Inferior parietal cortex (tissue), 1 donor: ENCODE results near the gene TICAM2.

Experiments used
- DNase-seq: peaks from one replicate; pipeline ENCODE4 v3.0.0-alpha.2; 2016; ENCODE audit errors: extremely low spot score

The TICAM2 gene

DNA sequence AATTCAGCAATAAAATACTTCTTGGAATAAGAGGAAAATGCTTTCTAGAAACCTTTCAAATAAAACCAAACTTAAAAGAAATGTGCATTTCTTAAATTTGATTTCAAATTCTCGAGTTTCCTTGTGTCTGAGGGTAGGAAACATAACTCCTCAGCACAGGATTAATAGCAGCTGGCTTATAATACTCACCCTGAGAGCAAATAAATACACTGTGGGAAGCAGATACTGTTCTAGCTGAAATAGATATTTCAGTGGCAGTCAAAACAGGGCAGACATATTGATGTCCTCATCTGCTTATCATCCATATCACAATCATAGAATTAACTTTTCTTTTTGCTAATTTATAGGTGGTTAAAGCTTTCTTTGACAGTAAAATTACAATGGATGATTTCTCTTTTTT lies 33.6 kb downstream of the TICAM2 start:
- no peak for DNase-seq

DNA sequence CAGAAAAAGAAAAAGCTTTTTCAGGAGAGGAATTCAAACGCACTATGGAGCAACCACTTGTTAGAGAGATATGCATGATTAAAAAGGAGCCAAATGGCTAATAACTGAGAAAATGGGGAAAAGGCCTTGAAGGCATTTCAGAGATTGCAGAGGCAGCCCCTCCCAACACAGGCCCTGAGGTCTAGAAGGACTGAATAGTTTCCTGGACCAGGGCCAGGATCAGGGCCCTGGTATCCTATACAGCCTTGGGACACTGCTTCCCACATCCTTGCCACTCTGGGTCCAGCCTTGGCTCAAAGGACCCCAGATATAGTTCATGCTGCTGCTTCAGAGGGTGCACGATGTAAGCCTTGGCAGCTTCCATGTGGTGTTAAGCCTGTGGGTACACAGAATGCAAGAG lies 37.0 kb downstream of the TICAM2 start:
- no peak for DNase-seq

DNA sequence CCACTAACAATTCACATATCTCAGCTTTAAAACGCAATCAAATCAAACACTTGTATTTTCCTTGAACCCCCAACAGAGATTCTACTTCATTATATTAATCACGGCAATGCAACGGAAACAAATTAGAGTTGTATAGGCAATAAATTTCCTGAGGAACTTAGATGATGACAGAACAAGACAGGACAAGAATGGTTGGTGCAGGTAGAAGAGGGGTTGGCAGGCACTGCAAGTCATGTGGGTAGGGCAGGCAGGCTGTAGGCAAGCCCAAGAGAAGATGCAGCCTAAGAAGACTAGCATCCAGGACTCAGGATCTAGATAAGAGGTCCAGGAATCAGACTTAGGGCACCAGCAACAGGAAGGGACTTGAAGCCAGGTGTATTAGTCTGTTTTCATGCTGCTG lies 41.1 kb downstream of the TICAM2 start:
- no peak for DNase-seq

DNA sequence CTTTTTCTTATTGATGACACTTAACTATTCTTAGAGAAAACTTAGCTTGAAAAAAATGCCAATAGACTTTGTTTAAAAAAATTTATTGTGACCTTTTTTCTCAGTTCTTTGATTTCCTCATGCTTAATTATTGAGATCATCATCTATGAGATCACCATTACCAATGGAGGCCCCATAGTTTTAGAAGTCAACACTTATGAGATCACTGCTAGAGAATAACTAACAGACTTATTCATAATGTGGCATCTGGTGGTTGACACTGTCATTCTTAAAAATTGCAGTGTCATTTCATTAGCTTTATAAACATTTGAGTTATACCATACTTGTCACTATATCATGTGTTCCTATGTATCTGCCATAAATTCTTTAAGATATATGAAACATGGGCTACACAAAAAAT lies 42.8 kb downstream of the TICAM2 start:
- no peak for DNase-seq

DNA sequence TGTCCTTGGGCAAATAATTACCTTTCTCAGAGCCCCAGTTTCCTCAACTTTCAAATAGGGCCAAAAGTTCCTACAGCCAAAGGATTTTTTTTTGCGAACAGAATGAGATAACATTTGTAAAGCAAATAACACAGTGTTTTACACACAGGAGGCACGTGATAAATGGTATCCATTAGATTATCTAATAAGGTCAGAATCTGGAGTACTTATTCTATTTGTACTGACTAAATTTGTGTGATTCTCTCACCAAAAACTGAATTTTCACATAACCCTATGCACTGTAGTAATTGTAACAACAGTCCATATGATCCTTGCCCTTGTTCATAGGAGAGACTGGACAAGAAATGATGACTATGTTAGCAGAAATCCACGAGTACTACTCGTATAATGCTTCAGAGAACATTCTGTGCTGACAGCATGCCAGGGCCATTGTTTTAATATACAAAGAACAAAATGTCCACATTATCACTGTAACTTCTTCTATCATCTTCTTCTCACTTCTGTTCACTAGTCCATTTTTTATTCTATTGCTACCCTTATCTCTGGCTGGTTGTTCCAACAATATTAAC lies 43.8 kb downstream of the TICAM2 start:
- no peak for DNase-seq

DNA sequence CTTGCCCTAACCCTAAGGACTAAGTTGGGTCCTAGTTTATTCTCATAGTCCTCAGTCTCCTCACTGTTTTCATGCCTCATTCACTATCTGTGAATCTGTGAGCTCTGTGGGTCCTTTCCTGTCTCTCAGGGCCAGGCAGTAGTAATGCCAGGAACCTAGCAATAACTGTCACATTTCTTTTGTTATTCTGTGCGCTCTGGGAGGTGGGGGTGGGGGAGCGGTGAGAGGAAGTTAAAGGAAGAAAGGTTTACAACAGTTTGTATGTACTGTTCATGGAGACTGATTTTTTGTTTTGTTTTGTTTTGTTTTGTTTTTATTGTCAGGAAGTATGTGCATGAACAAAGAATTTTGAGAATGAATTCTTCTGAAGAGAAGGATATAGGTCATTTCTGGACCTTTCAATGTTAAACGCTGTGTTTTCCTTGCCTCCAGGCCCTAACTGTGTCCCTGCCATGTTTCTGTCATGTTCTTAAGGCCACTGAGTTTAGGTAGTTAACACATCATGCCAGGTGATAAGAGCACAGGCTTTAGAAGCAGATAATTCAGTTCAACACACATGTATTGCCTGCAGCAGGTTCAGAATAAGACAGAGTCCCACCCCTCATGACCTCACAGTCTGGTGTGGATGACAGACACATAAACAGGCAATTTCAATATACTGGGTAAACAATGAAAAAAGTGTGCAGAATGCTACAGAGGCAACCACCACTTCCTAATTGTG lies 44.5 kb downstream of the TICAM2 start:
- DNase-seq: no peak

DNA sequence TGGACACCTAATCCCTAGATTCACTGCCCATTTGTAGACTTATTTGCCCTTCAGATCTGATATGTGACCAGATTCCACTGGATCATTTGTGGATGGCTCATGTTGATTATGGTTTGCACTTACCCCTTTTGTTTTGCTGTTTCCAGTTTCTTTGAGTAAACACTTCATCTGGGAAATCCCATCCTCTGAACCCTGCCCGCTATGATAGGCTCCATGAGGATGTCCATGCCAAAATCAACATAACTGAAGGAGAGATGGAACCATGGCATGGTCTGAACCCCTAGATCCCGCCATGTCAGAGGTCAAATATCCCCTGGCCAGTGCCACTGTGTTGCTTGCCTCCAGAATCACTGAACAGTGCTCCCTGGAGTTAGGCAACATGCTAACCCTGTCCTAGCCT lies 46.0 kb downstream of the TICAM2 start:
- DNase-seq: no peak

DNA sequence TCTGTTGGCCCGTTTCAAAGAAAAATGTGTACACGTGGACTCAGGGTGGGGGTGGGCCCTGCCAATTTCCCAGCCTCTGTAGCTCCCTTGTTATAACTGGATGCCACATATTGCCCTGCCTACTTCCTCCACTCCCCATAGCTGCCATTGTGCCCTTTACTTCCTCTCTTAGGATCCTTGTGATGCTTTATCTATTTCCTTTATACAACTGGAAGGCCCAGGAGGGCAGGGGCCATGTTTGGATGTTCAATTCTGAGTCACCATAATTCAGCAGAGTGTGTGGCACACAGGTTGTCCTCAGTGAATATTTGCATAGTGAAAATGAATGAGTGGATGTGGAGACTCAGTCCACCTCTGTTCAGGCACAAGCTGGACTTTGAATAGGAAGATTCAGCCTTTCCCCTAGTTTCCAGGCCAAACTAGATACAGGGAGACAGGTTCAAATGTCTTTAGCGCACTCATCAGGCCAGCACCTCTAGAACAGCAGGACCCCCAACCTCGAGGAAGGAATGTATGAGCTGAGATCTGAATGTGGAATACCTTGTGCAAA lies 47.1 kb downstream of the TICAM2 start:
- DNase-seq: no peak

DNA sequence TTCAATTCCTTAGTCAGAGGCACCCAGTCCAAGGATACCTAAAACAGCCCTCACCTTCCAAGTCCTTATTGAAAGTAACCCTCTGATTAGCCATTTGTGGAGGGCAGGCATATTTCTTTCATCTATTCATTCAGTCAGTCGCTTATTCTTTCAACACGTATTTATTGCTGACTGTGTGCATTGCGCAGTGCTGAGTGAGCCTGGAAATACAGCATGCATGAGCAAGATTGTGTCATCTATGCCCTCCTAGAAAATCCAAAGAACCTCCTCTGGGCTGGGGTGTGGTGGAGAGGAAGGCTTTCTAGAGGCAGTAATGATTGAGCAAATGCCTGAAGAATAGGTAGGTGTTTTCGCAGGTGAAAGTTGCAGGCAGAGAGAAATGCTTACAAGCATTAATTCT lies 49.2 kb downstream of the TICAM2 start:
- no peak for DNase-seq

DNA sequence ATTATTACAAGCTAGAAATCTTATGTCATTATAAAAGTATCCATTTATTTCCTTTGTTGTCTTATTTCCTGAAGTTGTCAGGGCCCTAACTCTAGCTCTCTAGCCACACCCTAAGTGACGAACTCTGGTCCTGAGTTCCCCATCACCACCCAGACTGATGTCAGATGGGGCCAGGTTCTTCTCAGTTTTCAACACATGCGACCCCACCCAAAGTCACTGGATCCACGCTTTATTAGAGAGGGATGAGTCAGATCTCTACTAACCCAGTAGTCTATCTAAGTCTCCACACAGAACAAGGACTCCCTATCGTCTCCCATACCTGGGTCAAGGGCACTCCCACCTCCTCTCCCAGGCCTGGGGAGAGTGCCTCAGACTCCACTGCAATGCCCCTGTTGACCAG lies 50.9 kb downstream of the TICAM2 start:
- no peak for DNase-seq

DNA sequence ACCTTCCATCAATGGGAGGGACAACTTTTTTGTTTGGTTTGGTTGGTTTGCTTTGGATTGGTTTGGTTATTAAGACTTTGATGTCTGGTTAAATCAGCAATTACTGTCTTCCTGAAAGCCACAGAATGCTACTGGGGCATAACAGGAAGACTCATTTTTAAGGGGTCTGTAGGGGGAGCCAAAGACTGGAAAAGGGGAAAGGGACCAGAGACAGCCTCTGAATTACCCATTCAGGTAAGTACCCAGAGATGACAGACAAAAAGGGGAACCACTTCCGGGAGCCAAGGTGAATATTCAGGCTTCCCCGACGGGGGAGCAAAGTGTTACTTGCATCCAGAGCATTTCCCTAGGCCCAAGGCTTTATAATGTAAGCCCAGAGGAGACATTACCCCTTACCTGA lies 53.1 kb downstream of the TICAM2 start:
- no peak for DNase-seq

DNA sequence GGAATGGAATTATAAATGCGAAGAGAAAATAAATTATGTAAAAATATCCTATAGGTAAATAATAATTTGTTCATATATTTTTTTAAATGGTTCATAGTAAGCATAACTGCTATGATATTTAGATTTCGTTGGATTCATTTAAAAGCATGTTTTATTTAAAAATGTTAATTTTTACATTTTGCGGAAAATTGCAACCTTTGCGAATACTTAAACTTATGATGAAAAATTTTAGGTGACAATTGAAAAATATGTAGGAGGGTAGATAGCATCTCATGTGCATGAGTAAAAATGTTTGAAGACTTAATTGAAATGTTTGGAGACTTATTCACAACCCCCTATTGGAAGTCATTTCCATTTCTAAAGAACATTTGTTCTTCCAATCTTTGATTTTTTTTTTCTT lies 53.6 kb downstream of the TICAM2 start:
- DNase-seq: no peak

DNA sequence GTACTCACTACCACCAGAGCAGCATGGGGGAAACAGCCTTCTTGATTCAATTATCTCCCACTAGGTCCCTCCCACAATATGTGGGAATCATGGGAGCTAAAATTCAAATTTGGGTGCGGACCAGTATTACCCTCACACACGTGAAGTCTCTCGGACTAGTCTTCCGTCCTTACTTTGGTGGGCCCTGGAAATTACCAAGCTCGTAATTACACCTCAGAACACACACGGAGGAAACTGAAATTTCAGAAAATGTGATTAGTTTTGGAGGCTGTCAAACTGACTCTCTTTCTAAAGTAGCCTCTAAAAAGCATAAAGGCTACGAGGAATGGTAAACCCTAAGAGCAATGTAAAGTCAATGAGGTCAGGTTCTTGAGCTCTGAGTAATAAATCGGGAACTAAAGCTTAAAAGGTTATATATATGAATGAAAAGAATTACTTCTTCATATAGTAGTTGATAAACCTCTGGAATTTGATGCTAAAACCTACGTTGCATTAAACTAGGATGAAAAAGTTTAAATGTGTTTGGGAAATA lies 56.9 kb downstream of the TICAM2 start:
- DNase-seq: no peak

DNA sequence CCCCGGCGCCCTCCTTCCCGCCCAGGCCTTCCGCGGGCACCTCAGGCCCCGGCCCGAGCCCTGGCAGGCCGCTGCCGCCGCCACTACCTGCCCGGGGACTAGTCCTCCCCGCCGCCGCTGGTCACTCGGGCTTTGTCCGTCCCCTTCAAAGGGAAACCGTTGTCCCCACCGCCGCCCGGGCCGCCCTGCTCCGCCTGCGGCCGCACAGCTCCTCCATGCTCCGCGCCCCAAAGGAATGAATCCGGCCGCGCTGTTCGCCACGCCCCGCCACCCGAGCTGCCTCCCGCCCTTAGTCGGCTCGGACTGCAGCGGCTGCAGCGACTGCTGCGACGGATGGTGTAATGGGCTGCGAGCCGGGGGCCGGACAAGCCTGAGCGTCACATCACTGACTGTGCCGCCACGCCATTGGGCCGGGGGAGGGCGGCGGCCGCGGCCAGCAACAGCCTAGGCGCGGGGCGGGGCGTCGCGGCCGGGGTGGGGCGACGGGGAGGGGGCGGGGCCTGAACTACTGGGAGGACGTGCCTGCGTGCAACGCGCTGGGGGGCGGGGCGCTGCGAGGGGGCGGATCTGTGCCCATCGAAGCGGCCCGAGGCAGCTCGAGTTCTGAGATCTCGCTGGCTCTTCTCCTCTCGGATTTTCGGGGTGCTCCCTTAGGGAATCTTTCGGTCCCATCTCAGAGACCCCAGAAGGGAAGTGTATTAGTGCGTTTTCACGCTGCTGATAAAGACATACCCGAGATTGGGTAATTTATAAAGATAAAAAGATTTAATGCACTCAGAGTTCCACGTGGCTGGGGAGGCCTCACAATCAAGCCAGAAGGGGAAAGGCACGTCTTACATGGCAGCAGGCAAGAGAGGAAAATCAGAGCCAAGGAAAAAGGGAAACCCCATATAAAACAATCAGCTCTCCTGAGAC lies 57.6 kb downstream of the TICAM2 start, which contains the start of gene FEM1C:
Gene FEM1C (minus strand): TSS at position 340 of the 915 bp plus-strand sequence. CDS start 1,282 bp downstream, outside the sequence.
- peak; percentile 90 for DNase-seq

DNA sequence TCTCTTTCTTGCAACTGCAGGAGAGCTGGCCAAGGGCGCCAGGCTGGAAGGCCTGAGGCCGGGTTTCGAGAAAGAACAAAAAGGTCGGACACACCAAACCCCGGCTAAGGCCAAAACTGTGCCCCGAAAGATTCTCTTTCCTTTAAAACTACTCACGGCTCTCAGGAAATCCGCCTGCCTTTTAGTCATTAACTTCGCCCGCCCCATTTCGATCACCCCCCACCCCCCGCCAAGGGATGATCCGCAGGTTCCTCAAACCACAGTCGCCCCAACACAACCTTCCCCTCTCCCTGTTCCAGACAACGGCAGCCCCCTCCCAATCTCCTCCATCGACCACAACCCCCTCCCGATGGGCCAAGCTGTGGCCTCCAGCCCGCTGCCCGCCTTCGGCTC lies 58.2 kb downstream of the TICAM2 start:
- DNase-seq: no peak

DNA sequence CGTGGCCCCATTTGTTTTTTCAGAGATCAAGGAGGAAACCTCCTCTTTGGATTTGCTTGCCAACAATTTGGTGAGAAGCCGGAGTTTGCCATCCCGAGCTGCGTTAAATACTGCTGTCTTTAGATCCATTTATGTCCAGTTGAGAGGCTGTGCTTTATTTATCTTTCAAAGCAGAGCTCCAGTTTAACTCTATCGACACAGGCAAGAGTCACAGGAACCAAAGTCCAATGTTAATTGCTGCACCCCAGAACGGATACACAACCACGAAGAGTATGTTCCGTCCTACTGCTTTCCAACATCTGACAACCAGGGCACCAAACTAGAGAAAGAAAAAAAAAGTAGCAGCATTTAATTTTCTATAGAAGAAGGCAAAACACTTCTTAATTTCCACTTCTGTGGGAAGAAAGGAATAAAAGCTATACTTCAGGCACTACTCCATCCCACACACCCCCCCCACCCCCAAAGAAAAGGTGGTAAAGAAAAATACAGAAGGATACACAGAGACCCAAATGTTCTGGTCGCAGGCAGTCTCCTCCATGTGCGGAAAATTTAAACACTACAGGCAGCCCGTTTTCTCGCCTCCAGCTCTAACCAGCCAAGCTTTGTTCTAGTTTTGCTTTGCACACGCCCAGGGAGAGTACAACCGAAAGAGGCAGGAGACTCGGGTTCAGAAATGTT lies 58.8 kb downstream of the TICAM2 start:
- DNase-seq: peak; percentile 55

DNA sequence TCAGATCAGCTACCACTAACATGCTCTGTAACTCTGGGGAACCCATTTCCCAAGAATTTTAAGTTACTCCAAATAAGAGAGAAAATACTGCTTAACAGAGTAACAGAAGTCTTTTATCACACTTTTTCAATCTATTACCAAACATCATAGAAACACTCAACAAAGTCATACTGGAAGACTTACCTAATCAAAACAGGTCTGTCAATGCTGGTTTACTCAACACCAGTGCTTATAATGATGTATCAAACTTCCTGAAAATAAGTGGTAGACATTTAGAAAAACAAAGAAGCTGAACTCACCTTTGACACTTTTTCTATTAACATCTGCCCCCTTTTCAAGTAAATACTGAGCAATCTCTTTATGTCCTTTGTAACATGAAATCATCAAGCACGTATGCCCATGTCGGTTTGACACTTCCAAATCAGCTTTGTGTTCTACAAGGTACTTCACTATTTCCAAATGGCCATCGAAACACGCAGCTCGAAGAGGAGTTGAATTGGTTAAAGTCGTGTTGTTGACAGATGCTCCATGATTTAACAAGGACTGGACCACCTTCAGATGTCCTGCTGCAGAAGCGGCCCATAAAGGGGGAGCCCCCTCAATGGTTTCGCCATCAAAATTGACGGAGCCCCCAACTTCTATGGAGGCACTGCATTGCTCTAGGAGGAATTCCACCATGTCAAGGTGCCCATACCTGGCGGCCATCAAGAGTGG lies 59.5 kb downstream of the TICAM2 start:
- no peak for DNase-seq

DNA sequence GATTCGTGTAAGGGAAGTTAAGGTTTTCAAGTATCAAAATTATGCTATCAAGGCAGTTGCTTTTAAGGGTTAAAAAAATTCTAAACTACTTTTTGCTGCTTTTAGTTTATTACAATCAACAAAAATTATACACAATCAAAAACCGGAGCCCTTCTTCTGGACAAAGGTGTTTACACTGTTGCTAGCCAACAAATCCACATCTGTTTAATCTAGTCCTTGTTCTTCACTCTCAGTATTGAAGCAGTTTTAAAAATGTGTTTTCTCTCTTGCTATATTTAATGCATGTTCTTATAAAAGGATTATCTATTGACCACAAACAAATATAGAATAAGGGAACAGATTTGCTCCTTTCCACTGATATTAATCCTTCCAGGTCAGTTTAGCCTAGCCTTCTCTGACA lies 60.2 kb downstream of the TICAM2 start:
- DNase-seq: no peak

DNA sequence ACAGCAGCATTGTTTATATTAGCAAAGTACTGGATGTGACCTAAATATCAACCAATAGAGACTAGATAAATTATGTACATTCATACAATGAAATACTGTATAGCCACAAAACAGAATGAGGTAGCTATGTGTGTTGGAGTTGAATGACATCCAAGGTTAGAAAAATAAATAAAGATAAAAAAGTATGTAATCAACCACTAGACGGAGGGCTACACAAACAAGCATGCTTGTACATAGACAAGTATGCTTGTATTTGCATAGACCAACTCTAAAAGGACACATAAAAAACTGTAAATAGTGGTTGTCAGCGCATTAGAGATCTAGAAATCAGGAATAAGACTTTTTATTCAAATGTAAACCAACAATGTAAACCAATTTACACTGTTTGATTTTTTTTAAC lies 60.7 kb downstream of the TICAM2 start:
- no peak for DNase-seq

DNA sequence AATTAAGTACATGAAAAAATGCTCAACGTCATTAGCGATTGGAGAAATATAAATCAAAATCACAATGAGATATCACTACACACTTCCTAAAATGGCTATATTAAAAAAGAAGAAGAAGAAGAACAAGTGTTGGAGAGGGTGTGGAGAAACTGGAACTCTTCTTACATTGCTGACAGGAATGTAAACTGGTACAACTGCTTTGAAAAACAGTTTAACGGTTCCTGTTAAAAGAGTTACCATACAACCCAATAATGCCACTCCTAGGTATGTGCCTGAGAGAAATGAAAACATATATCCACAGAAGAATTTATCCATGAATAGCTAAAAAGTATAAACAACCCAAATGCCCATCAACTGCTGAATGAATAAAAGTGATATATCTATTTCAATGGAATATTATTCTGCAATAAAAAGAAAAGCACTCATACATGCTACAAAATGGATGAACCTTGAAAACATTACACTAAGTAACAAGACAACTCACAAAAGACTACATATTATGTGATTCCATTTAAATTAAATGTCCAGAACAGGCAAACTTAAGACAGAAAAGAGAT lies 66.7 kb downstream of the TICAM2 start:
- no peak for DNase-seq

DNA sequence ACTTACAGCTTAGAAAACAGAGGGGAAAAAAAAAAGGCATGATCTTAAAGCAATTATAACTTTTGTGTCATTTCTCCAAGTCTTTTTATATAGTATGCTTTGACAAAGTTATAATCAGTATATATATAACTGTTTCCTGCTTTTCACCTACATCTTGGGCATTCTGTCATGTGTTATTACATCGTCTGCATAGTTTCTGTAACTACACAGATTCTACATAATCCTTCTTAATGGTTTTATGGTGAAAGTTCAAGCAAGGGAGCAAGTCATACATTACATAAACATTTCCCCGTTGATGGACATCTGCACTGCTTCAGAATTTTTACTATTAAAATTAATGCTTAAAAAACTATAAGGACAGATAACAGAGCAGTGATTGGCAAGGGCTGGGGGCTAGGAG lies 69.8 kb downstream of the TICAM2 start:
- no peak for DNase-seq
